Measurements from ENCODE around the gene LARGE1. TPM values are rescaled to one million over a fixed set of nuclear protein-coding genes. Genes with fewer than 3 reads are reported as not detected.
A peak's percentile ranks its signal among the peaks of the same experiment; 100 is the strongest.

The LARGE1 gene
- total and polyA plus RNA-seq, 2 of the 4 experiments (the other 2 are of a cell fraction): 6.2 to 12.4 TPM

DNA sequence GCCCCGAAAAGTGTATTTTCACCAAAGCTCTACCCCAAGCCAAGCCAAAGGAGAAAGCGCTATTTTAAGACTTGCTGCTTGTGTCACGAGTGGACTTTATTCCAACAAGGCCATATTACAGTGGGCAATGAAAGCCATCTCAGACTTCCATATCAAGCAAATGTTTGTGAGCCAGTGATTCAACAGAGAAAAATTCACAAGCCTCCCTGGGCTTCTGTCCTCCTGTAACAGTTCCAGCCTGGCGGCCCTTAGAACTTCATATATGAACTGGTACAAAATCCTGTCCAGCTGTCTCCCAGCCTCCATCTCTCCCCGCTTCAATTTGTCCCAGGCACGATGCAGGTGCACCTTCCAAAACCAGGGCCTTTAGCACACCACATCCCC, 11.2 kb downstream of the LARGE1 start:
- H4K91ac ChIP-seq (ENCODE audit: insufficient read depth, low read depth, low read length): peak overlapping the region; percentile 15; the same call in 1 of the 2 replicates
- TF ChIP-seq RFX5 (IDR thresholded peaks at IDR 0.05; ENCODE audit: low read depth, low read length) (no peak), BHLHE40 (IDR thresholded peaks at IDR 0.05; ENCODE audit: low read depth, low read length) (no peak), RCOR1 (IDR thresholded peaks at IDR 0.05; ENCODE audit: insufficient replicate concordance, low read length) (no peak), SMC3 (IDR thresholded peaks at IDR 0.05; ENCODE audit: low read depth, low read length) (no peak), CEBPB (IDR thresholded peaks at IDR 0.05; ENCODE audit: low read depth, low read length) (no peak), MAZ (IDR thresholded peaks at IDR 0.05; ENCODE audit: borderline replicate concordance, low read depth, low read length) (0 out of 2 replicates have a peak, but pooled peaks have one; percentile 1)
- TF ChIP-seq, protein P1, sequence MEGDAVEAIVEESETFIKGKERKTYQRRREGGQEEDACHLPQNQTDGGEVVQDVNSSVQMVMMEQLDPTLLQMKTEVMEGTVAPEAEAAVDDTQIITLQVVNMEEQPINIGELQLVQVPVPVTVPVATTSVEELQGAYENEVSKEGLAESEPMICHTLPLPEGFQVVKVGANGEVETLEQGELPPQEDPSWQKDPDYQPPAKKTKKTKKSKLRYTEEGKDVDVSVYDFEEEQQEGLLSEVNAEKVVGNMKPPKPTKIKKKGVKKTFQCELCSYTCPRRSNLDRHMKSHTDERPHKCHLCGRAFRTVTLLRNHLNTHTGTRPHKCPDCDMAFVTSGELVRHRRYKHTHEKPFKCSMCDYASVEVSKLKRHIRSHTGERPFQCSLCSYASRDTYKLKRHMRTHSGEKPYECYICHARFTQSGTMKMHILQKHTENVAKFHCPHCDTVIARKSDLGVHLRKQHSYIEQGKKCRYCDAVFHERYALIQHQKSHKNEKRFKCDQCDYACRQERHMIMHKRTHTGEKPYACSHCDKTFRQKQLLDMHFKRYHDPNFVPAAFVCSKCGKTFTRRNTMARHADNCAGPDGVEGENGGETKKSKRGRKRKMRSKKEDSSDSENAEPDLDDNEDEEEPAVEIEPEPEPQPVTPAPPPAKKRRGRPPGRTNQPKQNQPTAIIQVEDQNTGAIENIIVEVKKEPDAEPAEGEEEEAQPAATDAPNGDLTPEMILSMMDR (conservative IDR thresholded peaks at IDR 0.05; ENCODE audit: low read depth, low read length): no peak
- 0 out of 4 replicates have a peak overlapping the region, but pooled peaks of 1 of the 2 experiments have one; percentile 60 for H4K8ac ChIP-seq (ENCODE audit: low read depth in 2 of 2, low read length in 2 of 2)
- in situ Hi-C loops (cut with MboI; ENCODE audit: low sequenced_read_pairs): no loop called here
- 0 out of 2 replicates have a peak overlapping the region, but pooled peaks have one; percentile 41 for H3K23ac ChIP-seq (ENCODE audit: low read depth, low read length)
- BruUV-seq (replicated peaks): no TSS peak
- no peak overlapping the region for H2AK5ac ChIP-seq (ENCODE audit: low read depth, low read length)
- intact Hi-C loops (cut with micrococcal nuclease): no loop called here
- peak overlapping the region; percentile 43; the same call in 1 of the 2 replicates for H2BK120ac ChIP-seq (ENCODE audit: low read depth, low read length)
- peaks cover 6% of the 10 kb centered on the region; the same call in 1 of the 2 replicates for H4K20me1 ChIP-seq (ENCODE audit: insufficient read depth, low read length)
- H3K27ac ChIP-seq (ENCODE audit: insufficient read depth, low read length): no peak overlapping the region
- no peaks in the 10 kb centered on the region; the same call in 1 of the 2 replicates for H3K9me1 ChIP-seq (ENCODE audit: insufficient read depth, low read length)
- H2BK15ac ChIP-seq (ENCODE audit: low read depth, low read length): no peak overlapping the region
- ATAC-seq (ENCODE audit: low read depth) (peak; percentile 92), DNase-seq (peak; percentile 84)
- H2AFZ ChIP-seq (replicated peaks; ENCODE audit: low read length, poor library complexity): no peak overlapping the region
- 33% methylated on average over 1 of the region's 6 CpGs; no CpG with 5 or more reads in 1 of the 2 experiments for WGBS, 2 experiments (ENCODE audit: extremely low coverage in 2 of 2, insufficient read length in 1 of 2)
- H2BK5ac ChIP-seq (ENCODE audit: low read depth, low read length, poor library complexity, severe bottlenecking): no peak overlapping the region
- H3K36me3 ChIP-seq (ENCODE audit: control insufficient read depth, insufficient read depth, low read length): peaks cover 3% of the 10 kb centered on the region
- H3K79me1 ChIP-seq (ENCODE audit: low read depth in 1 of 2, low read length in 2 of 2): peaks cover 17 to 53% of the 10 kb centered on the region in 2 experiments
- no peak overlapping the region for H3K14ac ChIP-seq (replicated peaks; ENCODE audit: low read depth, low read length)
- no peak overlapping the region for H3K18ac ChIP-seq (ENCODE audit: low read depth, low read length)
- dilution Hi-C loops (cut with HindIII; ENCODE audit: low sequenced_read_pairs, unreplicated experiment): no loop called here
- H3K27me3 ChIP-seq (ENCODE audit: control insufficient read depth, insufficient read depth, low read length): no peaks in the 10 kb centered on the region
- no peaks in the 10 kb centered on the region for H3K9me3 ChIP-seq (ENCODE audit: control insufficient read depth, insufficient read depth, low read length)
- no peak overlapping the region; the same call in 1 of the 2 replicates for H3K56ac ChIP-seq (ENCODE audit: extremely low read depth, insufficient read depth, low read length)
- no peak overlapping the region for H4K5ac ChIP-seq (ENCODE audit: low read depth, low read length)
- H2BK20ac ChIP-seq (ENCODE audit: low read depth, low read length): no peak overlapping the region; the same call in 1 of the 2 replicates
- no peak overlapping the region for H3K4me3 ChIP-seq (ENCODE audit: insufficient read depth, low read depth, low read length)
- H3K4me1 ChIP-seq (ENCODE audit: control insufficient read depth, insufficient read depth, low read length): peaks cover 7% of the 10 kb centered on the region
- POLR2A ChIA-PET (ENCODE audit: unreplicated experiment): no interaction called here
- CTCF ChIA-PET: no interaction called here
- H3K4ac ChIP-seq (ENCODE audit: low read depth, low read length): peak overlapping the region; percentile 69; the same call in 1 of the 2 replicates
- peak overlapping the region; percentile 42 for H2AK9ac ChIP-seq (replicated peaks; ENCODE audit: low read depth, low read length, poor library complexity)
- H3K4me2 ChIP-seq (ENCODE audit: low read depth, low read length): peak overlapping the region; percentile 26; the same call in 1 of the 2 replicates
- no peak overlapping the region for H3K9ac ChIP-seq (ENCODE audit: low read depth, low read length)

All from IMR-90 (cell line).